Forelimb muscle (tissue), 1 donor: ENCODE measurements around the gene PJVK. TPM values are rescaled to one million over a fixed set of nuclear protein-coding genes. Genes with fewer than 3 reads are reported as not detected.
"Not testable (repeated sequence)": the region's sequence is repeated elsewhere in the genome, so short reads cannot be mapped to it uniquely, and the experiment has no call there.

Experiments
- DNase-seq: peaks from one replicate; pipeline ENCODE4 v3.0.0-alpha.2; 2013; ENCODE audit warnings: low read depth
- polyA plus RNA-seq: library from polyadenylated mRNA; unstranded; fragments of 120-200 nt; gene quantifications from one replicate; pipeline ENCODE4 v1.2.1, GENCODE V29; 2013; ENCODE audit not compliant: insufficient read length

Gene PJVK
- polyA plus RNA-seq, 1 donor, result 6.2 TPM

DNA sequence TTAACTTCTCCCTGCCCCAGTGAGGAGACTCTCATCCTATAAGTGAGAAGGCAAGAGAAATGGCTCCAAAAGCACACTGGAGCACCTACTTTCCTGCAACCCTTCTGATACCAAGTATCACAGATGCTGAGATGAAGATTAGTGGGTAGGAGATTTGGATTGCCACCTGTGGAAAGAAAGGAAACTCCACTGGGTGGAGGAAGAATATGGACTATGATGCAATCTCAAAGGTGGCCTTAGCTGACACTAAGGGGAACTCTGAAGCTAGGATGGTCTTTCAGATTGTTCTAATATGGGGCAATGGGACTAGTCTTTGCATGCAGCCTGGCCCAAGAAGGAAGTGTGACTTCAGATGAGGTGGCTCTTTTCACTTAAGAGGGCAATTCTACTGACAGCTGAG, 21.8 kb upstream of the PJVK start:
- no peak for DNase-seq

DNA sequence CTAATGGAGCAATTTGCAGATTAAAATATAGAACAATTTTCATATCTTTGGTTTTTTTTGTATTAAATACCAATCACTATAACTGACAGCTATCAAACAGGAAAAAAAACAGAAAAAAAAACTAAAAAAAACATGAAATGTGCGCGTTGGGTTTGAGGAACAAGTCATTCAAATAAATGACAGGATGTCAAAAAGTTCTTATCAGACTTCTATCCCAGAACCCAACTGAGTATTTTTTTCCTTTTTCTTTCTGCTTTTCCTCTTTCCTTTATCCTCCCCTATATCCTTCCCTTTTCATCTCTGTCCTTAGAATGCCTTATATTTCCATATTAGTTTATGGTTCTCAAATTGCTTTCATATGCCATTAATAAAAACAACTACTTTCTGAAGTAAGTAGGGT, 14.5 kb upstream of the PJVK start:
- DNase-seq, result no peak

DNA sequence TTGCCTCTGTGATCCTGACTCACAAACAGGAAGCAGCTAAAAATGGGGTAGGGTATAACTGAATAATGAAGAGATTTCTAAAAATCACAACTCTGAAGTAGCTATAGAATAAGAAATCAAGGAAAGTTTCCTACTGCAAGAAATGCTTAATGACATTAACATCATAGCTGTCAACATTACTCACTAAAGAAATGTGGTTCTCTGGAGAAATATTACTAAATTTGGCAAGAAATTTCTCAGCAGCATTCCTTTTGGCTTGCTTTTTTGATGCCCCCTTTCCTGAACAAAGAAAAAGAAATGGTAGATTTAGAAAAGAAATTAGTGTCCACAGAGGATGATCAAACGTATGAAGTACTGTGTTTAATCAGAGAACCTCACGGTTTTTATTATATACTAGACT, 9.8 kb upstream of the PJVK start:
- no peak for DNase-seq

DNA sequence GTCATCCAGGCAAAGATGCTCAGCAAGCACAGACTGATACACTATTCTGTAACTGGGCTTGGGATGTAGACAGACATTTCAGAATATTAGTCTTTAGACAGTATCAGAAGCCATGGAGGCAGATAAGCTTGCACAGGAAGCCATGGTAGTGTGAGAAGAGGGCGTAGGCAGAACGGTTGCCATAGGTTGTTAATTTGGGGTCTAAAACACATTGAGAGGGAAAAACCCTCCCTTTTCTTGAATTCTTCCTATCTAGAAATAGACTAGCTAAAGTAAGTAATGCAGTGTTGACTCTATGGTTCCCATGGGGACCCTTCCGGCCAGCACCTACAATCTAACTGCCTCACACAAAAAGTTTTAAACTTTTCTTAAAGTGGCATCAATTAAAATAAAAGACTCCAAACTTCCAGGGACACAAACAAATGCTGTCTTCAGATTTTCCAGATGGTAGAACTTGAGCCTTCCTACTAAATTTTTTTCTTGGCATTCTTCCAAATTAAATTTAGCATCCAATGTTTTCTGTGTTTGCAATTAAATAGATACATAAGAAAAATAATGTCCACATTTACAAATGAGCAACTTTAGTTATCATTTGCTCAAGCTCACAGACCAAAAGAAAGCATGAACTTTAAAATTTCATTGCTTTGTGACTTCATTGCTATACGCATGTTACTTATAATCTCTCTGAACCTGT, 2.1 kb upstream of the PJVK start:
- DNase-seq, result no peak

DNA sequence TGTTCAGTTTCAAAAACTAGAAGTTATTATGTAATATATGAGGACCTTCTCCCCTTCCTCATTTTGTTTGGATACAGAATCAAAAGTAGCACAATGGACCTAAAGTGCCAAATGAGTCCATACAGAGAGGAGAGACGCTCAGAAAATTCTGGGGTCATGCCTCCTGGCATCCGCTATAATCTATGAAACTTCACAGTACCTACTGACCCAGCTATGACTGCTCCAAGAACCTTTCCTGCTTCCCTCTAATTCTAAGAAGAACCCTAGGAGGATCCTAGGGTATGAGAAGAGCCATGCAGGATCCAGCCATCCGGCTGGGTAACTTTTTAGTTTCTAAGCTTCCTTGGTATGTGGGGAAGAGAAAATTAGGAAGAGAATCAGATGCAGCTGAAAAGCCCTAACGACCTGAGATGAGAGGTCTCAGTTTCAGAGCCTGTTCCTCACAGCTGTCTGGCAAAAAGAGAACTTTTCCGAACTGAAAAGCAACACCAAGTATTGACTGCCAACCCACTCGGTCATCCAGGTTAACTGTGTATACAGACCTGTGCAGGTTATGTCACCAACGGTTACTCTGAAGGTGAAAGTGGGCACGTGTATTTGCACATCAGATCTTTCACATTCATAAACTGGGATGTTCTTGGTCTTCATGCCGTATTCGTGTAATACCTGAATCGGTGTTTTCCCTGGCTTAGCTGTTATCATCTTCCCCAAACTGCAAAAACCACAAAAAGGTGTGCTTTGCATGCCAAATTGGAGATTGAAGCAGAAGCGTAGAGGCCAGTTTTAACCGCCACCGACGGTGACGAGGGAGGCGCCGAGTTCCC, 1.3 kb upstream of the PJVK start:
- DNase-seq, result no peak

DNA sequence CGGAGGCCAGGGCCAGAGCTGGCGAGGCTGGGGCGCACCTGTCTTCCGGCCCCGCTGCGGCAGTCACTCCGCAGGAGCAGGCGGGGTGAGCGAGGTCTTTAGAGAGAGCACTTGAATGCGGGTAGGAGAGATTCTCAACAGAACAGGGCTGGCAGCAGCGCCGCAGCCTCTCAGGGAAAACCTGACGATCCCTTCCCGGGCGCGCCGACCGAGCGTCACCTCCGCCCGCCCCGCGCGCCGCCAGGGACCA, 729 bp upstream of the PJVK start:
- DNase-seq, result no peak

DNA sequence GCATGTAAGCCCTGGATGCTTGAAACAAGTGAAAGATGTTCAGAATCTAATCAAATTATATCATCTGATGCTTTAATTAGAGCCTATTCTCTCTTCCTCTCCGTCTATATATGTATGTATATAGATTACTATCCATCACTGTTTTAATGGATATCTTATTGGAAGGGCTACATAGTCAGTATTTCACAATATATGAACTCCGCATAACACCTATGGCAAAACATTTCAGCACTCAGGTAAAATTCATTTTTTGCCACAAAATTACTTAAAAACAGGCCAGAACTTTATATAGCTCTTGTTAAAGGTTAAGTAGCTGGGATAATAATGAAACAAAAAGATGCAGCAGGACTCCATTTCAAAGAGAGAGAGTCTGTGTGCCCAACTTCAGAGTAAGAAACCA, 1.2 kb downstream of the PJVK start:
- DNase-seq, result no peak

DNA sequence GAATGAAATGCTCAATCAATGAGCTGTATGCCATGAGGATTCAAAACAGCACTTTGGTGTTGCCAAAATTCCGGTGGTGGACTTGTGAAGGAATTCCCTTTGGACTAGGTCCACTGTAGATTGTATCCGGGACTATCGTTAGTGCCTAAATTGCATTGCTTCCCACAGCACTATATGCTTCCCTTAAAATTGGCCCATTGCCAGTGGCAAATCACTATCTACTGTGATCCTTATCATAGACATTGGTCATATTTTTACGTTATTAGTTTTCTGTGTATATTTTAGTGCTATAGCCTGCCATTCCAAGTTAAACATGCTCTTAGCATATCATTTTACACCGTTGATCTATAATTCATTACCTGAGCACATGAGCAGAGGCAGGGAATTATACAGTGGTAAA, 1.7 kb downstream of the PJVK start:
- no peak for DNase-seq

DNA sequence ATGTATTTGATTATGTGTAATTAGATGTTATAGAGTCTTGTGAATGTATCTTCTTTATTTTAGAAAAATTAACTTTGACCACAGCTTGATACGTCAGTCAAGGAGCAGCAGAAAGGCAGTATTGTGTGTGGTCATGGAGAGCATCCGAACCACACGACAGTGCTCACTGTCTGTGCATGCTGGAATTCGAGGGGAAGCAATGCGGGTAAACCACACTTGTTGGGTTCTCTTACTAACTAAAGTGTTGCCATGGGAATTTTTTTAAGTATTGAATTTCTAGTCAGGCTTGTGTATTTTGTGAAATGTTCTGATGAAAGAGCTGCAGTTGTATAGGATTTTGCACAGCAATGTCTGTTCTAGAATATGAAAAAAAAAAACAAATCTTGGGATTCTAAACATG, 4.8 kb downstream of the PJVK start:
- DNase-seq, result no peak

DNA sequence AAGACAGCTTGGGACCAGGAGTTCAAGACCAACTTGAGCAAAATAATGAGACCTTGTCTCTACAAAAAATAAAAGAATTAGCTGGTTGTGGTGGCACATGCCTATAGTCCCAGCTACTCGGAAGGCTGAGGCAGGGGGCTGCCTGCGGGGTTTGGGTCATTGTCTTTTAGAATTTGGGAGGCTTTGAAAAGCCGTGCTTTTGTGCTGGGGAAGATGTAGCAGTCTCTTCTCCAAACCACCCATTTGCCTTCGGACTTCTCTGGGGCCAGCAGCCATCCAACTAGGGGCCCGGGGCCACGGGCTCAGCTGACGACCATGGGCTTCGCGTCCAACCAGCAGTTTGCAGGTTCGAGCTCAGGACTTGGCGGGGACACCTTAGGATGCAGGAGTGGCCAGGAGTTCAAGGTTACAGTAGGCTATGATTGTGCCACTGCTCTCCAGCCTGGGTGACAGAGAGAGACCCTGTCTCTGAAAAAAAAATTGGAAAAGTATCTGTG, 6.3 kb downstream of the PJVK start:
- no peak for DNase-seq

DNA sequence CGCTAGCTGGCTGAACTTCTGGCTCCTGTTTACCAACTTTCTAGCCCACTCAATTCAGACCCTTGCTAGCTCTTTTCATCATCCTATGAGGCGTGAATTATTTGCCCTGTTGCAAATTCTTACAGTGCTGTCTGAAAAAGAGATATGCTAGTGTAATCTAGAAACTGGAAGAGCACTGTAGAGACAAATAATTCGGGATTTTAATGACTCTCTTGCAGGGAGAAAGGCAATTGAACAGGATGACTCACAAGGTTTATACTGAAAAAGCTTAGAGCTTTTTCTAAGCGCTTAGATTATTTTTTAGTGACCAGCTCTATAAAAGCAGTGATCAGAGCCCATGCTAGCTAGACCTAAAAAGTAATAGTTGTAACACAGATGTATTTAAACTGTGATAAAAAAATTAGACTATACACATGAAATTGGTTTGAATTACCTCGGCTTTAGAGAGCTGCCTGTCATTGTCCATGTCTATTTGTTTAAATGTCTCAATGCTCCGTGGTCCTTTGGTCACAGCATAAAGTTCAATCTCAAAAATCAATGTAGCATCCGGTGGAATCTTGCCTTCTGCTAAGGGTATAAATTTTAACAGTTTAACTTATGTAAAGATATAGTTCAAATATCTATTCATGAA, 18.2 kb downstream of the PJVK start:
- DNase-seq, result no peak

DNA sequence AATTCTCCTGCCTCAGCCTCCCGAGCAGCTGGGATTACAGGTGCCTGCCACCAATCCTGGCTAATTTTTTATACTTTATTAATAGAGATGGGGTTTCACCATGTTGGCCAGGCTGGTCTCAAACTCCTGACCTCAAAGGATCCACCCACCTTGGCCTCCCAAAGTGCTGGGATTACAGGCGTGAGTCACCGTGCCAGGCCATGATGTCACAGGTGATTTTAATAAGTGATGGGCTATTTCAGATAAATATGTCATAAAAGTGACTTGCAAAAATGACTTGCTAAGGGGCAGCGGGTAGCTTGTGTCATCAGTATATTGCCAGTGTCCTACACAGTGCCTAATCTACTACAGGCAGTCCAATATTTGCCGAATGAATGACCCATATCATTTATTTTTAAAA, 20.1 kb downstream of the PJVK start:
- not testable (repeated sequence) for DNase-seq

DNA sequence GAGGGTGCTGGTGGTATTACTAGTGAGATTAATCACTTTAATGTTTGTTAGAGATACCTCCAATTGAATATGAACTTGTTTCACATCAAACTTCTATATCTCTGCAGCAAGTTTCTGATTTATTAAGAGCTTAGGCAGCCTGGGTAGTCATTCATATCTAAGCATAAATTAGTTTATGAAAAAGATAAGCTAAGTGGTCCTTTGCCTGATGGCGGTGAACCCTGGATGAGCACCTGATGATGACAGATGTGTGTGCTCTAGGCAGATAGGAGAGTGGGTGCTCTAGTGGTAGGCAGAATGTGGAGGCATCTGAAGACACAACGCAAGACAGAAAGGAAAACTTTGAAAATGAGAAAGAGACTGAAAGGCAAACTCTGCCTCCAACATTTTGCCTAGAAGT, 22.2 kb downstream of the PJVK start:
- no peak for DNase-seq

DNA sequence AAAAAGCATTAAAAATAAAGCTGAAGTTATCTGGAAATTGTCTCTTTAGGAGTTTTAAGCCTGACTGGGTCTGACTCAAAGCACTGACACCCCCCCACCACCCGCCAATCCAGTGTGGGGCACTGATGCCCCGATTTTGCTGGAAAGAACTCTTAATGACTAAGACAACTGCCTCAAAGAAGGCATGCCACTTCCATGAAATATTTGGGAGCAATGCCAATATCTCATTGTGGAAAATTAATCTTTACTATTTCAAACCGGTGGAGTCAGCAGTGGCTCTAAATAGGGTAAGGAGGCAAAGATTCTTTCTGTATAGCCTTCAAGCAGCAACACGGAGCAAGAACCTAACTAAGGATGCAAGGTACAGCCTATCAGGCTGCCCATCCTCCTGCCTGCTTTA, 22.8 kb downstream of the PJVK start:
- no peak for DNase-seq

DNA sequence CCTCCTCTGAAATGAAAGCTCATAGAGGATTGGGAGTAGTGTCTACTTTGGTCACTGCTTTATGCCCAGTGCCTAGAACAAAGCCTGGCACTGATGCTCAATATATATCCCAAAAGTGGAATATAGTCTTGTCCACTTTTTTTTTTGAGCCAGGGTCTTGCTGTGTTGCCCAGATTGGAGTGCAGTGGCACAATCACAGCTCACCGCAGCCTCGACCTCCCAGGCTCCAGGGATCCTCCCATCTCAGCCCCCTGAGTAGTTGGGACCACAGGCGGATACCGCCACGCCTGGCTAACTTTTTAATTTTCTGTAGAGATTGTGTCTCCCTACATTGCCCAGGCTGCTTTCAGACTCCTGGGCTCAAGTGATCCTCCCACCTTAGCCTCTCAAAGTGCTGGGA, 23.4 kb downstream of the PJVK start:
- no peak for DNase-seq

DNA sequence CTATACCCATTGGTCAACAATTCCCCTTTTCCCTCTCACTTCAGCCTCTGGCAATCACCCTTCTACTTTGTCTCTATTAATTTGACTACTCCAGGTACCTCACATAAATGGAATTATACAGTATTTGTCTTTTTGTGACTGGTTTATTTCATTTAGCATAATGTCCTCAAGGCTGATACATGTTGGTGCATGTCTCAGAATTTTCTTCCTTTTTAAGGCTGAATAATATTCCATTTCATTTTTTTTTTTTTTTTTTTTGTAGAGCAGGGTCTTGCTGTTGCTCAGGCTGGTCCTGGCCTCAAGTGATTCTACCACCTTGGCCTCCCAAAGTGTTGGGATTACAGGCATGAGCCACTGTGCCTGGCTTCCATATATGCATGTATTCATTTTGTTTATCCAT, 25.3 kb downstream of the PJVK start:
- no peak for DNase-seq

DNA sequence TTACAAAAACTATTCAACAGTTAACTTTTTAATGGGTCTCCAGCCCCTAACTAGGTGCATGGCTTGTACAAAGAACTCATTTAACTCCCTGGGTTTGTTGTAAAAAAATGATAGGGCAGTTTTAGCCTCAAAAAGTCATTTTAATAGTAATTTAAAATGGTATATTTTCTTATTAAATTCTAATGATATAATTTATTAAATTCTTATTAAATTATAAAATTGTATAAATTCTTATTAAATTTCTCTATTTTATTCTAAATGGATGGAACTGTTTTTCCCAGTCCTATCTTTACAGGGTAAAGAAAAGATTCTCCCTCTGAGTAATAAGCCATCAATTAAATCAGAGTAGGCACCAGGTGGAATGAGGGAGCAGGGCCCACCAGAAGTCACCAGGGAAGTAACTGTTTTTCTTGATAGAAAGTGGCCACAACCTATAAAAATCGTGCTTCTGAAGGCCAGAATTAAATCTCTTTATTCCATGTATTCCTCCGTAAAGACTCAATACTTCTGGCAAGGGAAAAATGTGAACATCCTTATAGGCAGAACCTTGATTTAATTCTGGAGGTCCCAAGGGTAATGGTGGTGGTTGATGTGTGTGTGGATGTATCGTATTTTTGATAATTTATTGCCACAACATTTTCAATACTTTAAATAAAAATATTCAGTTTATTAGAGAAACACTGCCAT, 26.4 kb downstream of the PJVK start:
- DNase-seq, result no peak

DNA sequence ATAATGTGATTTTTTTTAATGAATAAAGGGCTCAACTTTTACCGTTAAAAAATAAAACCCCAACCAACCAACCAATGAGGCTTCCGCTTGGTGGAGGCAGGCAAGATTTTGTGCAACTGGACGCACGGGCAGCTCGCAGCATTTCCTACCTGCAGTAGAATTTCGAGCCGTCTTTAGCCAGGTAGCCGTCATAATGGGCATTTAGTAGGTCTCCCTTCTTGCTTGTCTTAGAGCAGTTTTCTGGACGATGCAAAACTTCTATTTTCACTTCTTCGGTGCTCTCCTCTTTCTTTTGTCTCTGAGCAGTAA, 26.9 kb downstream of the PJVK start:
- DNase-seq, result no peak

DNA sequence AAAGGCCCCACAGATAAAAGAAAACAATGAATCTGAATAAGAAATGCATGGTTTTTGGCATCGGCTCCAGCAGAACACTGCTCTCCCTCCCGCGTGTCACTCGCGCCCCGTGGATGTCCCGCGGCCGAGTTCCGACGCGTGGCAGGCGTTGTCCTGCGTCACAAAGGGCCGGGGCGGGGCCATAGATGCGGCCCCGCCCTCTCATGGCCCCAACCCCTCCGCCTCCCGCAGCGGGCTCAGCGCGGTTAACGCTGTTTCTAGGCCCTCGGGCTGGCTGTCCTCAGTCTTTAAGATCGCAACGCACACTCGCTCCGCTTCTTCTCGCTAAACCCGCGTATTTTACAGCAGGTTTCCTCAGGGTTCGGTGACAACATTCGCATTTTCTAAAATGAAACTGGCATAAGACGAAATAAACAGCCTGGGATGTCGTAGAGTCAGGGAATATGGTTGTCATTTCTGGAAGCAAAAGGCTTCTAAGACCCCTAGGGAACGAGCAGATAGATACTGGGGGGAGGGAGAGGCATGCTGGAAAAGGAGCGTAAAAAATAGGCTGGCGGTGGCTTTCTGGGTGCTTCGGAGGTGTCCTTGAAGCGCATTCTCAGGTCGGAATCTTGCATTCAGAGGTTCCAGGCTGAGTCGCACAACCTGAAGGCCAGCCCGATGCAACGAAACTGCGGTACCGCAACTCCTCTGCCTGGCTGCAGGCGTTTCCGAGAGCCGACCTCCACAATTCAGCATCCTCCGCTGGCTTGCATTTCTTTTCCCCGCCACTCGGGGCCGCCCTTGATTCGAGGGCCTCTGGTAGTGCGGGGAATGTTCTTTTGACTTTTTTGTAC, 27.5 kb downstream of the PJVK start, which contains the start of gene FKBP7:
FKBP7 (minus strand) TSS at position 162 of the 836 bp plus-strand sequence; CDS start at position 61, 101 bp downstream.
- peak; percentile 72 for DNase-seq

DNA sequence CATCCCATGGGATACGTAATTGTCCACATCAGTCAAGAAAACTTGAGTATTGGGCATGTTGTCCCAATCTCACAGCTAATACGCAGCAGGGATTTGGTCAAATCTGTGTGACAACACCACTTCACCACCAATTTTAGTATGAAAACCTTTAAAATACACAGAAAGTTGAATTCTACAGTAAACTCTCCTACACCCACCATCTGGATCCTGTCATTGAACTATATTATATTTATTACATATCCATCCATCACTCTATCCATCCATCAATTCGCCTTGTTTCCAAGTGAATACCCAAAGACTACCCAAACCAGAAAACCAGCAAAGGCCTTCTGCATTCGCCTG, 28.1 kb downstream of the PJVK start:
- no peak for DNase-seq

DNA sequence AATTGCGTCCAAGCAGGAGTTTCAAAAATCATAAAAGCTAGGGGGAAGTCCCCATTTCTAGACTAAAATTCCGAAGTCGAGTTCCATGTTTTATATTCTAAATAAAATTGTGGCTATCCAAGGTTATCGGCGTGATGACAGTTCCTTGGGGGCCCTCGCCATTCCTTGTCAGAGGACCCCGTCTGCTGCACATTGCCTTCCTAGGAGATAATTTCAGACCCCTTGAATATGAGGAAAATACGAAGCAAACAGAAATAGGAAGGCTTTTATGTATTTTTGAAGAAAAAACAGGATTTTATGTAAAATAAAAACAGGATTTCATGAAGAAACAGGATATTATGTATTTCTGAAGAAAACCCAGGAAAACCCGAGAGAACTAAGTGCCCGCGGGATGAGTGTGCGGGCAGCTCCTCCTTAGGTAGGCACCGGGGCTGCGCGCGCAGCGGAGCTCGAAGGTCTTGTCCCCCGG, 28.6 kb downstream of the PJVK start:
- DNase-seq, result no peak
